DOHH2 (cell line): Measurements from ENCODE around the gene EVC.

ENCODE experiments used
- H3F3A ChIP-seq: fragments of 200-600 bp; sonication (generic), shearing (Covaris generic); 2 replicates; pipeline ENCODE4 v1.6.0; 2016; ENCODE audit warnings: antibody characterized with exemption, mild to moderate bottlenecking; ENCODE audit not compliant: control insufficient read depth, insufficient read depth
- H3K27ac ChIP-seq: fragments of 200-600 bp; sonication (generic); 2 replicates; pipeline ENCODE4 v1.5.1; 2014; ENCODE audit warnings: low read depth, mild to moderate bottlenecking, low read length, moderate library complexity
- H3K27me3 ChIP-seq: fragments of 200-600 bp; sonication (generic); 2 replicates; pipeline ENCODE4 v1.6.1; 2014; ENCODE audit warnings: mild to moderate bottlenecking, low read length, mixed read lengths; ENCODE audit not compliant: control insufficient read depth
- H3K36me3 ChIP-seq: fragments of 200-600 bp; sonication (generic); 2 replicates; pipeline ENCODE4 v1.6.1; 2014; ENCODE audit warnings: mild to moderate bottlenecking, low read length, moderate library complexity, mixed read lengths; ENCODE audit not compliant: control insufficient read depth
- H3K4me1 ChIP-seq: fragments of 200-600 bp; sonication (generic); 2 replicates; pipeline ENCODE4 v1.6.1; 2014; ENCODE audit warnings: mild to moderate bottlenecking, low read length, mixed read lengths; ENCODE audit not compliant: control insufficient read depth
- H3K4me2 ChIP-seq: fragments of 200-600 bp; sonication (generic); 2 replicates; pipeline ENCODE4 v1.6.0; 2014; ENCODE audit warnings: mild to moderate bottlenecking, low read length, moderate library complexity
- H3K4me3 ChIP-seq: fragments of 200-600 bp; sonication (generic); 2 replicates; pipeline ENCODE4 v1.5.1; 2014; ENCODE audit warnings: mild to moderate bottlenecking, low read length, mixed read lengths
- H3K79me2 ChIP-seq: fragments of 200-600 bp; sonication (generic); 2 replicates; pipeline ENCODE4 v1.6.1; 2014; ENCODE audit warnings: mild to moderate bottlenecking, low read length, mixed read lengths; ENCODE audit not compliant: control insufficient read depth
- H3K9me2 ChIP-seq: fragments of 200-600 bp; sonication (generic); replicated peaks from 2 replicates; pipeline ENCODE4 v1.6.1; 2014; ENCODE audit warnings: mild to moderate bottlenecking, low read length, mixed read lengths; ENCODE audit not compliant: control insufficient read depth
- H3K9me3 ChIP-seq: fragments of 200-600 bp; sonication (generic); 2 replicates; pipeline ENCODE4 v1.6.1; 2014; ENCODE audit warnings: antibody characterized with exemption, low read length, mixed read lengths; ENCODE audit not compliant: control insufficient read depth, insufficient read depth
- H4K20me1 ChIP-seq: fragments of 200-600 bp; sonication (generic); 2 replicates; pipeline ENCODE4 v1.6.0; 2014; ENCODE audit warnings: low read depth, mild to moderate bottlenecking, antibody characterized with exemption, low read length, moderate library complexity; ENCODE audit not compliant: control insufficient read depth, insufficient read depth
- EZH2phosphoT487 ChIP-seq: fragments of 200-600 bp; sonication (generic); IDR thresholded peaks from 2 replicates; pipeline ENCODE4 v1.6.1; 2017; ENCODE audit warnings: borderline replicate concordance, mild to moderate bottlenecking, antibody characterized with exemption, low read length, moderate library complexity, mixed read lengths
- TF ChIP-seq, protein P1 (sequence below): fragments of 200-600 bp; sonication (generic); IDR thresholded peaks from one replicate; pipeline ENCODE4 v1.5.1; 2014; ENCODE audit warnings: antibody characterized with exemption, mild to moderate bottlenecking, low read depth, low read length; ENCODE audit not compliant: poor library complexity, severe bottlenecking

The EVC gene

GRCh38 chr4:5707366-5707765 is 3.6 kb upstream of the EVC start:
- H3K4me1 ChIP-seq: no peaks in the 10 kb centered on the region

DNA sequence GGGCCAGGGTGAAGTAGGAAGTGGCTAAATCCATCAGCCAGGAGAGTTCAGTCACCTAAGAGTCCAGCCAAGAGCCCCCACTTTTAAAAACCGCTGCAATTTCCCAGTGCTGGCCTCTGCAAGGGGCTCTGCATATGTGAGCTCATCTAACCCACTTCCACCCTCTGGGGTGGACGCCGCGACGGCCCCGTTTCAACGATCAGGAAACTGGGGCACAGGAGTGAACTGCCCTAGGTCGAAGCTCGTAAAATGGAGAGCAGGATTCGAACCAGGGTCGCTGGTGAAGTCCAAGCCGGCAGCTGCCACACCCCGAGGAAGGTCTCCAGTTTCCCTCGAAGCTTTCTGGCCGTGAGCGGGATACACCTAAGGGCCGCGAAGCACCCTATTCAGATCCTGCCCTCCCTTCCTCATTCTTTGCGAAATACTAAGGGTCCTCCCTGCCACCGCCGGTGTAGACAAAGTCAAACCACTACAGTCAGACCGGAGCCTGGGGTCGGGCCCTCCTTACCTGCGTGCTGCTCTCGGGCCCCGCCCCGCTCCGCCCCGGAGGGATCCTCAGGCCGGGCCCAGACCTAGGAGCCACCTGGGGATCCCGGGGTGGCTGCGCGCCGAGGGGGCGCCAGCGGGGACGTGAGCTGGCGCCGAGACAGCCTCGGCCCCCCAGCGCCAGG is 3.1 kb upstream of the EVC start:
- Histone ChIP-seq H3K27ac (no peak overlapping the region), H3K4me1 (no peaks in the 10 kb centered on the region), H3K9me2 (no peaks in the 10 kb centered on the region), H3K27me3 (no peaks in the 10 kb centered on the region), H4K20me1 (no peaks in the 10 kb centered on the region), H3K79me2 (no peaks in the 10 kb centered on the region), H3K36me3 (no peaks in the 10 kb centered on the region), H3K9me3 (no peaks in the 10 kb centered on the region), H3F3A (no peaks in the 10 kb centered on the region), H3K4me2 (no peak overlapping the region), H3K4me3 (no peak overlapping the region)
- TF ChIP-seq EZH2phosphoT487: no peak
- TF ChIP-seq, protein P1, sequence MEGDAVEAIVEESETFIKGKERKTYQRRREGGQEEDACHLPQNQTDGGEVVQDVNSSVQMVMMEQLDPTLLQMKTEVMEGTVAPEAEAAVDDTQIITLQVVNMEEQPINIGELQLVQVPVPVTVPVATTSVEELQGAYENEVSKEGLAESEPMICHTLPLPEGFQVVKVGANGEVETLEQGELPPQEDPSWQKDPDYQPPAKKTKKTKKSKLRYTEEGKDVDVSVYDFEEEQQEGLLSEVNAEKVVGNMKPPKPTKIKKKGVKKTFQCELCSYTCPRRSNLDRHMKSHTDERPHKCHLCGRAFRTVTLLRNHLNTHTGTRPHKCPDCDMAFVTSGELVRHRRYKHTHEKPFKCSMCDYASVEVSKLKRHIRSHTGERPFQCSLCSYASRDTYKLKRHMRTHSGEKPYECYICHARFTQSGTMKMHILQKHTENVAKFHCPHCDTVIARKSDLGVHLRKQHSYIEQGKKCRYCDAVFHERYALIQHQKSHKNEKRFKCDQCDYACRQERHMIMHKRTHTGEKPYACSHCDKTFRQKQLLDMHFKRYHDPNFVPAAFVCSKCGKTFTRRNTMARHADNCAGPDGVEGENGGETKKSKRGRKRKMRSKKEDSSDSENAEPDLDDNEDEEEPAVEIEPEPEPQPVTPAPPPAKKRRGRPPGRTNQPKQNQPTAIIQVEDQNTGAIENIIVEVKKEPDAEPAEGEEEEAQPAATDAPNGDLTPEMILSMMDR: no peak

More at GRCh38 chr4:5707366-5707765, 3.6 kb upstream of the EVC start:
- H4K20me1 ChIP-seq: no peaks in the 10 kb centered on the region
- no peak overlapping the region for H3K4me2 ChIP-seq
- H3K27me3 ChIP-seq: no peaks in the 10 kb centered on the region
- H3K9me3 ChIP-seq: no peaks in the 10 kb centered on the region
- no peak overlapping the region for H3K4me3 ChIP-seq
- H3K27ac ChIP-seq: no peak overlapping the region
- no peaks in the 10 kb centered on the region for H3F3A ChIP-seq
- TF ChIP-seq, protein P1: no peak
- no peak for TF ChIP-seq EZH2phosphoT487
- H3K9me2 ChIP-seq: no peaks in the 10 kb centered on the region
- no peaks in the 10 kb centered on the region for H3K79me2 ChIP-seq
- no peaks in the 10 kb centered on the region for H3K36me3 ChIP-seq

- H3K9me3 ChIP-seq: no peaks in the 10 kb centered on the region
- no peaks in the 10 kb centered on the region for H4K20me1 ChIP-seq
- no peak for TF ChIP-seq EZH2phosphoT487
- H3K9me2 ChIP-seq: no peaks in the 10 kb centered on the region
- H3K4me3 ChIP-seq: no peak within 1 kb of the TSS
- no peaks in the 10 kb centered on the region for H3K79me2 ChIP-seq
- no peaks in the 10 kb centered on the region for H3K36me3 ChIP-seq
- no peaks in the 10 kb centered on the region for H3F3A ChIP-seq
- no peak within 1 kb of the TSS for H3K4me2 ChIP-seq
- H3K27ac ChIP-seq: no peak within 1 kb of the TSS
- no peaks in the 10 kb centered on the region for H3K27me3 ChIP-seq
- H3K4me1 ChIP-seq: no peaks in the 10 kb centered on the region
Observed at GRCh38 chr4:5708449-5709206, 2.4 kb upstream of the EVC start, which contains the start of gene EVC2. TSS of gene EVC2 (minus strand) at chr4:5708559. CDS start at chr4:5708513, 46 bp downstream.

- Histone ChIP-seq H3K27me3 (no peaks in the 10 kb centered on the region), H3F3A (no peaks in the 10 kb centered on the region), H3K9me3 (no peaks in the 10 kb centered on the region), H3K79me2 (no peaks in the 10 kb centered on the region), H3K27ac (no peak overlapping the region), H3K9me2 (no peaks in the 10 kb centered on the region), H3K36me3 (no peaks in the 10 kb centered on the region), H3K4me1 (no peaks in the 10 kb centered on the region), H4K20me1 (no peaks in the 10 kb centered on the region), H3K4me3 (no peak overlapping the region), H3K4me2 (no peak overlapping the region)
- TF ChIP-seq, protein P1: no peak
- TF ChIP-seq EZH2phosphoT487: no peak
Observed at GRCh38 chr4:5709207-5709575, 1.8 kb upstream of the EVC start.
